Thoracic aorta (tissue), 2 donors: ENCODE data around the gene PHF21A. TPM values are rescaled to one million over a fixed set of nuclear protein-coding genes. Genes with fewer than 3 reads are reported as not detected.

Experiments
- ATAC-seq: fragments of 150-250 bp; one replicate; pipeline ENCODE4 v1.8.0; 2017; ENCODE audit warnings: low read depth; ENCODE audit not compliant: insufficient number of reproducible peaks, low FRiP score
- DNase-seq: peaks from one replicate; pipeline ENCODE4 v3.0.0-alpha.2; 2020; ENCODE audit warnings: low spot score
- H3K27ac ChIP-seq, 2 donors: fragments of 200-600 bp; sonication (generic); 1 replicate in 1 of 2; 2 replicates in 1 of 2; pipeline ENCODE4 v1.5.1; 2016; ENCODE audit warnings: mild to moderate bottlenecking in 2 of 2, moderate library complexity in 2 of 2
- H3K27me3 ChIP-seq: fragments of 200-600 bp; sonication (generic); replicated peaks from 2 replicates; pipeline ENCODE4 v1.6.0; 2016; ENCODE audit warnings: mild to moderate bottlenecking; ENCODE audit not compliant: insufficient read depth
- H3K36me3 ChIP-seq: fragments of 200-600 bp; sonication (generic); one replicate; pipeline ENCODE4 v1.5.1; 2016
- H3K4me1 ChIP-seq, 2 donors: fragments of 200-600 bp; sonication (generic); 1 replicate in 1 of 2; 2 replicates in 1 of 2; pipeline versions ENCODE4 v1.5.1 to v1.6.0; 2016; ENCODE audit warnings: low read depth in 2 of 2, mild to moderate bottlenecking in 1 of 2; ENCODE audit not compliant: control insufficient read depth in 1 of 2
- H3K4me3 ChIP-seq: fragments of 200-600 bp; sonication (generic); 2 replicates; pipeline ENCODE4 v1.5.1; 2016; ENCODE audit warnings: mild to moderate bottlenecking
- H3K9me3 ChIP-seq: fragments of 200-600 bp; sonication (generic); 2 replicates; pipeline ENCODE4 v1.5.1; 2016
- CTCF ChIP-seq: fragments of 200-600 bp; sonication (generic); IDR thresholded peaks from one replicate; pipeline ENCODE4 v1.5.1; 2019; ENCODE audit warnings: antibody characterized with exemption
- total RNA-seq, 2 donors: library from RNA; depleted of rRNA; stranded (reverse); fragments of >200 nt; gene quantifications; one replicate each; pipeline versions ENCODE4 v1.1.0 to v1.2.3, GENCODE V29; 2016

PHF21A gene
- total RNA-seq, 2 donors from 2014 or later: 62.3 to 104 TPM

- Histone ChIP-seq H3K36me3 (peaks cover 42% of the 10 kb centered on the region), H3K4me3 (no peak overlapping the region), H3K4me1 (peaks cover 7 to 16% of the 10 kb centered on the region in 2 donors), H3K9me3 (no peaks in the 10 kb centered on the region), H3K27ac (no peak overlapping the region), H3K27me3 (no peaks in the 10 kb centered on the region)
- TF ChIP-seq CTCF: no peak
- ATAC-seq (no peak), DNase-seq (no peak)
Observed at GRCh38 chr11:45913514-45913913, 207.7 kb downstream of the PHF21A start.

GRCh38 chr11:45910623-45911022 is 210.6 kb downstream of the PHF21A start:
- peaks cover 39% of the 10 kb centered on the region for H3K36me3 ChIP-seq
- H3K27ac ChIP-seq: no peak overlapping the region
- no peak overlapping the region for H3K4me3 ChIP-seq
- H3K9me3 ChIP-seq: no peaks in the 10 kb centered on the region
- TF ChIP-seq CTCF: no peak
- DNase-seq (no peak), ATAC-seq (no peak)
- H3K4me1 ChIP-seq: no peaks in the 10 kb centered on the region
- no peaks in the 10 kb centered on the region for H3K27me3 ChIP-seq

GRCh38 chr11:45909594-45910475 is 211.4 kb downstream of the PHF21A start:
- TF ChIP-seq CTCF: no peak
- Histone ChIP-seq H3K27ac (no peak overlapping the region), H3K4me3 (no peak overlapping the region), H3K36me3 (peaks cover 32% of the 10 kb centered on the region), H3K9me3 (no peaks in the 10 kb centered on the region), H3K4me1 (no peaks in the 10 kb centered on the region), H3K27me3 (no peaks in the 10 kb centered on the region)
- DNase-seq (no peak), ATAC-seq (no peak)

GRCh38 chr11:45907911-45908370 is 213.3 kb downstream of the PHF21A start:
- TF ChIP-seq CTCF: no peak
- H3K27me3 ChIP-seq: no peaks in the 10 kb centered on the region
- no peaks in the 10 kb centered on the region for H3K4me1 ChIP-seq
- DNase-seq: no peak
- ATAC-seq: no peak
- peaks cover 19% of the 10 kb centered on the region for H3K36me3 ChIP-seq
- no peak overlapping the region for H3K4me3 ChIP-seq
- H3K9me3 ChIP-seq: no peaks in the 10 kb centered on the region
- no peak overlapping the region for H3K27ac ChIP-seq

GRCh38 chr11:45906965-45907611 is 214.2 kb downstream of the PHF21A start, which contains the start of gene FREY1:
Gene FREY1, minus strand, starts transcription at chr11:45907271. Its CDS starts 26 bp downstream, at chr11:45907245.
- Histone ChIP-seq H3K36me3 (peaks cover 16% of the 10 kb centered on the region), H3K4me3 (no peak within 1 kb of the TSS), H3K27ac (no peak within 1 kb of the TSS), H3K9me3 (no peaks in the 10 kb centered on the region), H3K27me3 (no peaks in the 10 kb centered on the region), H3K4me1 (no peaks in the 10 kb centered on the region)
- ATAC-seq (no peak), DNase-seq (no peak)
- no peak for TF ChIP-seq CTCF
